A549 (cell line): ENCODE results near the gene PLIN5. TPM values are rescaled to one million over a fixed set of nuclear protein-coding genes. Genes with fewer than 3 reads are reported as not detected.

Experiments
- ATAC-seq, 2 experiments: fragments of 200-7000 bp in 1 of 2; fragments of >200 bp in 1 of 2; cut with Nextera tagmentation in 1 of 2; cut with Tn5 transposase in 1 of 2; 3 replicates each; pipeline versions ENCODE4 v1.8.0 to v1.9.1; 2018 to 2020; ENCODE audit warnings: mild to moderate bottlenecking in 1 of 2, moderate library complexity in 1 of 2
- CTCF ChIA-PET: fragments of 300-600 bp; sonication (Branson Sonifier 250); formaldehyde crosslinking; extraction: SDS; loops from one replicate; lab custom pipeline; 2021; ENCODE audit warnings: antibody characterized with exemption, inconsistent platforms; lab: Yijun Ruan, JAX
- POLR2A ChIA-PET: fragments of 350-600 bp; formaldehyde crosslinking; extraction: SDS; loops from one replicate; lab custom pipeline; 2021; ENCODE audit warnings: antibody characterized with exemption, inconsistent platforms; lab: Yijun Ruan, JAX
- DNase-seq, 2 experiments: peaks; one replicate each; pipeline versions ENCODE4 v3.0.0 to v3.0.0-alpha.2; 2011 to 2016; ENCODE audit warnings: low read depth in 1 of 2, low spot score in 1 of 2
- FAIRE-seq: peaks from 2 replicates; lab custom pipeline; 2011; peaks lifted over from hg19 to GRCh38; lab: Jason Lieb, UNC
- H3K27ac ChIP-seq, 2 experiments: fragments of >200 bp; sonication (Bioruptor Twin); formaldehyde crosslinking; 3 replicates each; pipeline ENCODE4 v1.5.1; 2016 to 2017
- H3K4me1 ChIP-seq: fragments of >200 bp; sonication (Bioruptor Twin); formaldehyde crosslinking; 3 replicates; pipeline ENCODE4 v1.6.1; 2016
- H3K4me2 ChIP-seq: fragments of >200 bp; sonication (Bioruptor Twin); formaldehyde crosslinking; 3 replicates; pipeline ENCODE4 v1.6.1; 2016
- H3K4me3 ChIP-seq: fragments of >200 bp; sonication (Bioruptor Twin); formaldehyde crosslinking; 3 replicates; pipeline ENCODE4 v1.5.1; 2016
- H3K9me3 ChIP-seq: fragments of >200 bp; sonication (Bioruptor Twin); formaldehyde crosslinking; 3 replicates; pipeline ENCODE4 v1.6.1; 2016
- CBX8 ChIP-seq: fragments of 200-600 bp; sonication (generic); IDR thresholded peaks from 2 replicates; pipeline ENCODE4 v1.6.1; 2016
- CHD4 ChIP-seq: fragments of 200-600 bp; sonication (generic); IDR thresholded peaks from 2 replicates; pipeline ENCODE4 v1.6.1; 2016; ENCODE audit warnings: antibody characterized with exemption, mild to moderate bottlenecking, borderline replicate concordance
- EP300 ChIP-seq, 2 experiments: fragments of >200 bp; sonication (Bioruptor Twin); formaldehyde crosslinking; IDR thresholded peaks; 2 replicates in 1 of 2; 3 replicates in 1 of 2; pipeline ENCODE4 v1.6.1; 2016 to 2017
- ESRRA ChIP-seq: fragments of 150-350 bp; IDR thresholded peaks from 2 replicates; pipeline ENCODE4 v1.6.1; 2014; ENCODE audit warnings: mild to moderate bottlenecking, low read length, borderline replicate concordance
- GATA3 ChIP-seq: IDR thresholded peaks from 2 replicates; pipeline ENCODE4 v1.6.1; 2012; ENCODE audit warnings: borderline replicate concordance
- HOXA7 ChIP-seq: fragments of 250-450 bp; sonication (Bioruptor Pico); IDR thresholded peaks from 2 replicates; pipeline ENCODE4 v1.5.0; 2020; ENCODE audit warnings: mild to moderate bottlenecking, moderate library complexity
- HOXB13 ChIP-seq: fragments of 250-450 bp; sonication (Bioruptor Pico); IDR thresholded peaks from 2 replicates; pipeline ENCODE4 v1.5.0; 2020; ENCODE audit warnings: low read depth, mild to moderate bottlenecking, moderate library complexity
- MYC ChIP-seq: IDR thresholded peaks from 2 replicates; pipeline ENCODE4 v1.6.1; 2012; ENCODE audit warnings: mild to moderate bottlenecking, inconsistent platforms, low read length, improper control_type of control experiment, borderline replicate concordance
- PHF8 ChIP-seq: fragments of 200-600 bp; sonication (generic); IDR thresholded peaks from 2 replicates; pipeline ENCODE4 v1.6.1; 2016; ENCODE audit warnings: low read depth, mild to moderate bottlenecking, antibody characterized with exemption, moderate library complexity, borderline replicate concordance
- RAD21 ChIP-seq, 2 experiments: fragments of >200 bp in 1 of 2; sonication (Bioruptor Twin) in 1 of 2; formaldehyde crosslinking in 1 of 2; IDR thresholded peaks in 1 of 2; conservative IDR thresholded peaks in 1 of 2; 2 replicates in 1 of 2; 3 replicates in 1 of 2; pipeline ENCODE4 v1.6.1; 2012 to 2018; ENCODE audit warnings: inconsistent platforms in 1 of 2
- RARB ChIP-seq: fragments of 250-450 bp; sonication (Bioruptor Pico); IDR thresholded peaks from 2 replicates; pipeline ENCODE4 v1.8.0; 2021; ENCODE audit warnings: mild to moderate bottlenecking, moderate library complexity
- REST ChIP-seq: fragments of 200-600 bp; sonication (generic); IDR thresholded peaks from 2 replicates; pipeline ENCODE4 v1.6.1; 2016; ENCODE audit warnings: antibody characterized with exemption, mild to moderate bottlenecking, moderate library complexity
- RFX5 ChIP-seq: fragments of 450-650 bp; IDR thresholded peaks from 2 replicates; pipeline ENCODE4 v1.7.1; 2014; ENCODE audit warnings: antibody characterized with exemption, mild to moderate bottlenecking, moderate library complexity
- SMC3 ChIP-seq: fragments of >200 bp; sonication (Bioruptor Twin); formaldehyde crosslinking; IDR thresholded peaks from 3 replicates; pipeline ENCODE4 v1.6.1; 2018; ENCODE audit warnings: inconsistent platforms
- SREBF2 ChIP-seq: fragments of 450-650 bp; IDR thresholded peaks from 2 replicates; pipeline ENCODE4 v1.6.1; 2014; ENCODE audit warnings: mild to moderate bottlenecking, moderate library complexity
- TFCP2L1 ChIP-seq: fragments of 250-450 bp; sonication (Bioruptor Pico); IDR thresholded peaks from 2 replicates; pipeline ENCODE4 v1.5.0; 2021; ENCODE audit warnings: mild to moderate bottlenecking
- USF2 ChIP-seq: fragments of 450-650 bp; IDR thresholded peaks from 2 replicates; pipeline ENCODE4 v1.6.1; 2014; ENCODE audit warnings: antibody characterized with exemption
- ZC3H11A ChIP-seq: fragments of 450-650 bp; IDR thresholded peaks from 2 replicates; pipeline ENCODE4 v1.6.1; 2014; ENCODE audit warnings: antibody characterized with exemption, mild to moderate bottlenecking
- ZSCAN20 ChIP-seq: fragments of 250-450 bp; sonication (Bioruptor Pico); IDR thresholded peaks from 2 replicates; pipeline ENCODE4 v1.8.0; 2022; ENCODE audit warnings: mild to moderate bottlenecking, moderate library complexity
- WGBS: methylation state at CpG from one replicate; pipeline ENCODE4 v1.1.6; 2017; ENCODE audit errors: missing lambda C conversion rate; 5-methylcytosine and 5-hydroxymethylcytosine counted together
- polyA plus RNA-seq, 4 experiments: library from polyadenylated mRNA; depleted of rRNA in 3 of 4; stranded (reverse); fragments of >200 nt; fragmentation: RNase III in 1 of 4; extraction: RNeasy Plus Mini Kit Qiagen cat#74134 plus additional on column Dnase treatment in 1 of 4; gene quantifications; 2 replicates in 3 of 4; 3 replicates in 1 of 4; pipeline ENCODE4 v1.2.3, GENCODE V29; 2011 to 2017
- TF ChIP-seq, protein P1 (sequence below): fragments of >200 bp; sonication (Bioruptor Twin); formaldehyde crosslinking; IDR thresholded peaks from 3 replicates; pipeline ENCODE4 v1.6.1; 2016
- TF ChIP-seq, protein P2 (sequence below): IDR thresholded peaks from 2 replicates; pipeline ENCODE4 v1.6.1; 2012
- TF ChIP-seq, protein P3 (sequence below): IDR thresholded peaks from 2 replicates; pipeline ENCODE4 v1.6.1; 2012; ENCODE audit warnings: low read depth, borderline replicate concordance
- TF ChIP-seq, protein P4 (sequence below): fragments of >200 bp; sonication (Bioruptor Twin); formaldehyde crosslinking; IDR thresholded peaks from 2 replicates; pipeline ENCODE4 v1.6.1; 2016
- TF ChIP-seq, protein P5 (sequence below): fragments of 250-450 bp; sonication (Bioruptor Pico); IDR thresholded peaks from 2 replicates; pipeline ENCODE4 v1.5.0; 2020; ENCODE audit warnings: low read depth, mild to moderate bottlenecking, moderate library complexity

PLIN5 gene
- polyA plus RNA-seq, 2 of the 4 experiments (the other 2 are of a cell fraction) = 0.08 to 0.25 TPM

- TF ChIP-seq, protein P1, sequence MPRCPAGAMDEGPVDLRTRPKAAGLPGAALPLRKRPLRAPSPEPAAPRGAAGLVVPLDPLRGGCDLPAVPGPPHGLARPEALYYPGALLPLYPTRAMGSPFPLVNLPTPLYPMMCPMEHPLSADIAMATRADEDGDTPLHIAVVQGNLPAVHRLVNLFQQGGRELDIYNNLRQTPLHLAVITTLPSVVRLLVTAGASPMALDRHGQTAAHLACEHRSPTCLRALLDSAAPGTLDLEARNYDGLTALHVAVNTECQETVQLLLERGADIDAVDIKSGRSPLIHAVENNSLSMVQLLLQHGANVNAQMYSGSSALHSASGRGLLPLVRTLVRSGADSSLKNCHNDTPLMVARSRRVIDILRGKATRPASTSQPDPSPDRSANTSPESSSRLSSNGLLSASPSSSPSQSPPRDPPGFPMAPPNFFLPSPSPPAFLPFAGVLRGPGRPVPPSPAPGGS = no peak
- TF ChIP-seq GATA3 = no peak
These were observed 40.9 kb downstream of the PLIN5 start (continued) for GRCh38 chr19:4493929-4494690.

DNA sequence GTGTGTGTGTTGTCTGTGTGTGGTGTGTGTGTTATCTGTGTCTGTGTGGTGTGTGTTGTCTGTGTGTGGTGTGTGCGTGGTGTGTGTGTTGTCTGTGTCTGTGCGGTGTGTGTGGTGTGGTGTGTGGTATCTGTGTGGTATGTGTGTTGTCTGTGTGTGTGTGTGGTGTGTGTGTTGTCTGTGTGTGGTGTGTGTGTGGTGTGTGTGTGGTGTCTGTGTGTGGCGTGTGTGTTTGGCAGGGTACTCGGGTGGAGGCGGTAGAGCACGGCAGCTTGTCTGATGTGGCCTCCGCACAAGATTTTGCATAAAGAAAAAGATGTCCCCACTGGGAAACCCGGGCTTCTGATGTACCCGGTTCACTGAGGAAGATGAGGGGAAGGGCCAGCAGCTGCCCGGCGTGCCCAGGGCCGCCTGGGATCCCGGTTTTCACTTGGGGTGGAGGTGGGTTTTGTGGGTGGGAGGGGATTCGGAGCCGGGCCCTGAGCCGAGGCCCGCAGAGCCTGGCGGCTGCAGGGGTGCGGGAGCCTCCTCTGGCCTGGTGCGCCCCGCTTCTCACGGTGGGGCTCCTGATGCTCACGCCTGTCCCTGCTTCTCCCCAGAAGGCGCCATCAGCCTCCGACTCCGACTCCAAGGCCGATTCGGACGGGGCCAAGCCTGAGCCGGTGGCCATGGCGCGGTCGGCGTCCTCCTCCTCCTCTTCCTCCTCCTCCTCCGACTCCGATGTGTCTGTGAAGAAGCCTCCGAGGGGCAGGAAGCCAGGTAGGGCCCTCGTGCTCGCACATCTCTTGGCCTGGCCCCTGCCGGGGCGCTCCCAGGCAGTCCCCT is 41.7 kb downstream of the PLIN5 start:
- TF ChIP-seq SREBF2 (no peak), HOXB13 (no peak), REST (no peak), HOXA7 (CRISPR knock-in tag) (no peak), CBX8 (no peak), MYC (no peak), ESRRA (no peak), RFX5 (no peak)
- TF ChIP-seq, protein P2, sequence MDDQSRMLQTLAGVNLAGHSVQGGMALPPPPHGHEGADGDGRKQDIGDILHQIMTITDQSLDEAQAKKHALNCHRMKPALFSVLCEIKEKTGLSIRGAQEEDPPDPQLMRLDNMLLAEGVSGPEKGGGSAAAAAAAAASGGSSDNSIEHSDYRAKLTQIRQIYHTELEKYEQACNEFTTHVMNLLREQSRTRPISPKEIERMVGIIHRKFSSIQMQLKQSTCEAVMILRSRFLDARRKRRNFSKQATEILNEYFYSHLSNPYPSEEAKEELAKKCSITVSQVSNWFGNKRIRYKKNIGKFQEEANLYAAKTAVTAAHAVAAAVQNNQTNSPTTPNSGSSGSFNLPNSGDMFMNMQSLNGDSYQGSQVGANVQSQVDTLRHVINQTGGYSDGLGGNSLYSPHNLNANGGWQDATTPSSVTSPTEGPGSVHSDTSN = no peak
- TF ChIP-seq, protein P3, sequence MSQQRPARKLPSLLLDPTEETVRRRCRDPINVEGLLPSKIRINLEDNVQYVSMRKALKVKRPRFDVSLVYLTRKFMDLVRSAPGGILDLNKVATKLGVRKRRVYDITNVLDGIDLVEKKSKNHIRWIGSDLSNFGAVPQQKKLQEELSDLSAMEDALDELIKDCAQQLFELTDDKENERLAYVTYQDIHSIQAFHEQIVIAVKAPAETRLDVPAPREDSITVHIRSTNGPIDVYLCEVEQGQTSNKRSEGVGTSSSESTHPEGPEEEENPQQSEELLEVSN = no peak
- 92% methylated on average over 37 of the region's 41 CpGs for WGBS
- CTCF ChIA-PET = no interaction called here
- H3K4me1 ChIP-seq = no peaks in the 10 kb centered on the region
- no peak overlapping the region for H3K27ac ChIP-seq
- FAIRE-seq (no peak), ATAC-seq (no peak), DNase-seq (no peak)
- POLR2A ChIA-PET = no interaction called here
- no peak overlapping the region for H3K4me3 ChIP-seq
- H3K4me2 ChIP-seq = no peak overlapping the region
- no peaks in the 10 kb centered on the region for H3K9me3 ChIP-seq

DNA sequence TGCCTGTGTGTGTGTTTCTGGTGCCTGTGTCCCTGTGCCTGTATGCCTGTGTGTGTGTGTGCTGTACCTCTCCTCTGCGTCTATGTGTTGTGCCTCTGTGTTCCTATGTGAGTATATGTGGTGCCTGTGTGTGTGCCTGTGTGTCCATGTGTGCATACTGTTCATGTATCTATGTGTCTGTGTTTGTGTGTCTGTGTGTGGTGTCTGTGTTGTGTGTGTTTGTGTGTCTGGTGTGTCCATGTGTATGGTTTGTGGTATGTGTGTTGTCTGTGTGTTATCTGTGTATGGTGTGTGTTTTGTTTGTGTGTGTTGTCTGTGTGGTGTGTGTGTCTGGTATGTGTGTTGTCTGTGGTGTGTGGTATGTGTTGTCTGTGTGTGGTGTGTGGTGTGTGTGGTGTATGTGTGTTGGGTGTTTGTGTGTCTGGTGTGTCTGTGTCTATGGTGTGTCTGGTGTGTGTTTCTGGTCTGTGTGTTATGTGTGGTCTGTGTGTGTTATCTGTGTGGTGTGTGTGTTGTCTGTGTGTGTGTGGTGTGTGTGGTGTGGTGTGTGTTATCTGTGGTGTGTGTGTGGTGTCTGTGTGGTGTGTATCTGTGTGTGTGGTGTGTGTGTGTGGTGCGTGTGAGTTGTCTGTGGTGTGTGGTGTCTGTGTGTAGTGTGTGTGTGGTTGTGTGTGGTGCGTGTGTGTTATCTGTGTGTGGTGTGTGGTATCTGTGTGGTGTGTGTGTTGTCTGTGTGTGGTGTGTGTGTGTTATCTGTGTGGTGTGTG is 42.5 kb downstream of the PLIN5 start:
- no peak overlapping the region for H3K4me2 ChIP-seq
- no peaks in the 10 kb centered on the region for H3K9me3 ChIP-seq
- H3K27ac ChIP-seq = no peak overlapping the region
- no peak overlapping the region for H3K4me3 ChIP-seq
- no peak for DNase-seq
- CTCF ChIA-PET = no interaction called here
- no peaks in the 10 kb centered on the region for H3K4me1 ChIP-seq
- WGBS = 100% methylated on average over 3 of the region's 3 CpGs
- POLR2A ChIA-PET = no interaction called here
- FAIRE-seq = no peak
- no peak for ATAC-seq
- TF ChIP-seq RARB (CRISPR knock-in tag) (no peak), TFCP2L1 (CRISPR knock-in tag) (no peak), ZSCAN20 (no peak), PHF8 (no peak), CHD4 (no peak), USF2 (no peak), SMC3 (no peak), EP300 (IDR thresholded peaks at IDR 0.05) (no peak), RAD21 (conservative IDR thresholded peaks at IDR 0.05 in 1 of 2, IDR thresholded peaks at IDR 0.05 in 1 of 2) (no peak), MYC (no peak), ZC3H11A (no peak)
- TF ChIP-seq, protein P4, sequence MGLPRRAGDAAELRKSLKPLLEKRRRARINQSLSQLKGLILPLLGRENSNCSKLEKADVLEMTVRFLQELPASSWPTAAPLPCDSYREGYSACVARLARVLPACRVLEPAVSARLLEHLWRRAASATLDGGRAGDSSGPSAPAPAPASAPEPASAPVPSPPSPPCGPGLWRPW = no peak
- TF ChIP-seq, protein P5, sequence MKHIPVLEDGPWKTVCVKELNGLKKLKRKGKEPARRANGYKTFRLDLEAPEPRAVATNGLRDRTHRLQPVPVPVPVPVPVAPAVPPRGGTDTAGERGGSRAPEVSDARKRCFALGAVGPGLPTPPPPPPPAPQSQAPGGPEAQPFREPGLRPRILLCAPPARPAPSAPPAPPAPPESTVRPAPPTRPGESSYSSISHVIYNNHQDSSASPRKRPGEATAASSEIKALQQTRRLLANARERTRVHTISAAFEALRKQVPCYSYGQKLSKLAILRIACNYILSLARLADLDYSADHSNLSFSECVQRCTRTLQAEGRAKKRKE (CRISPR knock-in tag) = no peak
- TF ChIP-seq, all 56 proteins: peak for 0
